Measurements from ENCODE around the gene ATP11A.

Gene ATP11A

GRCh38 chr13:112903606-112904195 lies 213.9 kb downstream of the ATP11A start:
- no peak for TF ChIP-seq CTCF (IDR thresholded peaks at IDR 0.05; ENCODE audit: low read length, missing control alignments)
- DNase-seq (ENCODE audit: low read depth): no peak
- no peak overlapping the region for H3K4me3 ChIP-seq (replicated peaks; ENCODE audit: low read depth, low read length)

- DNase-seq (ENCODE audit: low read depth): no peak
- no peak for TF ChIP-seq CTCF (IDR thresholded peaks at IDR 0.05; ENCODE audit: low read length, missing control alignments)
- no peak overlapping the region for H3K4me3 ChIP-seq (replicated peaks; ENCODE audit: low read depth, low read length)
These were observed 214.7 kb downstream of the ATP11A start for GRCh38 chr13:112904436-112904960.

GRCh38 chr13:112905086-112905485 lies 215.2 kb downstream of the ATP11A start:
- TF ChIP-seq CTCF (IDR thresholded peaks at IDR 0.05; ENCODE audit: low read length, missing control alignments): no peak
- no peak for DNase-seq (ENCODE audit: low read depth)
- no peak overlapping the region for H3K4me3 ChIP-seq (replicated peaks; ENCODE audit: low read depth, low read length)

- TF ChIP-seq CTCF (IDR thresholded peaks at IDR 0.05; ENCODE audit: low read length, missing control alignments): no peak
- H3K4me3 ChIP-seq (replicated peaks; ENCODE audit: low read depth, low read length): no peak overlapping the region
- no peak for DNase-seq (ENCODE audit: low read depth)
These were observed 215.8 kb downstream of the ATP11A start for GRCh38 chr13:112905619-112905989.

- DNase-seq (ENCODE audit: low read depth): no peak
- TF ChIP-seq CTCF (IDR thresholded peaks at IDR 0.05; ENCODE audit: low read length, missing control alignments): no peak
- no peak overlapping the region for H3K4me3 ChIP-seq (replicated peaks; ENCODE audit: low read depth, low read length)
These were observed 216.3 kb downstream of the ATP11A start for GRCh38 chr13:112905990-112906641.

- DNase-seq (ENCODE audit: low read depth): no peak
- no peak for TF ChIP-seq CTCF (IDR thresholded peaks at IDR 0.05; ENCODE audit: low read length, missing control alignments)
- H3K4me3 ChIP-seq (replicated peaks; ENCODE audit: low read depth, low read length): no peak overlapping the region
These were observed 217.4 kb downstream of the ATP11A start for GRCh38 chr13:112907286-112907685.

Measured in fibroblast of pulmonary artery (primary cell).